Stimulated activated CD4-positive, alpha-beta T cell treated with anti-CD3 and anti-CD28 coated beads, Interleukin-4, amount 100 ng/mL, for 48 hours (primary cell): ENCODE measurements around the gene SPDYE2.
"Not testable (repeated sequence)": the region's sequence is repeated elsewhere in the genome, so short reads cannot be mapped to it uniquely, and the experiment has no call there.

Experiments used
- DNase-seq, 2 donors: peaks; one replicate each; pipeline ENCODE4 v3.0.0-alpha.2; 2020; ENCODE audit warnings: low read depth in 2 of 2

Gene SPDYE2

GRCh38 chr7:102540604-102541003 lies 10.4 kb upstream of the SPDYE2 start:
- DNase-seq, result not testable (repeated sequence)

- DNase-seq, result not testable (repeated sequence)
Measured at GRCh38 chr7:102542083-102542482, 8.9 kb upstream of the SPDYE2 start.

DNA sequence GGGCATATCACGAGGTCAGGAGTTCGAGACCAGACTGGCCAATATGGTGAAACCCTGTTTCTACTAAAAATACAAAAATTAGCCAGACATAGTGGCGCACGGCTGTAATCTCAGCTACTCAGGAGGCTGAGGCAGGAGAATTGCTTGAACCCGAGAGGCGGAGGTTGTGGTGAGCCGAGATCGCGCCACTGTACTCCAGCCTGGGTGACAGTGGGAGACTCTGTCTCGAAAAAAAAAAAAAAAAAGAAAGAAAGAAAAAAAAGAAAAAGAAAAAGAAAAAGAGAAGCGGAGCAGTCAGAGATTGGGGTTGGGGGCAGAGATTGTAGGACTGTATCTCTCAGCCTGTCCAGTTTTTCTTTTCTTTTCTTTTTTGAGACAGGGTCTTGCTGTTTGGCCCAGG lies 8.3 kb upstream of the SPDYE2 start:
- not testable (repeated sequence) for DNase-seq

GRCh38 chr7:102543596-102543995 lies 7.4 kb upstream of the SPDYE2 start, which contains the start of gene UPK3BL2:
TSS of gene UPK3BL2 (minus strand) at chr7:102543696. CDS start at chr7:102543636, 60 bp downstream.
- not testable (repeated sequence) for DNase-seq

DNA sequence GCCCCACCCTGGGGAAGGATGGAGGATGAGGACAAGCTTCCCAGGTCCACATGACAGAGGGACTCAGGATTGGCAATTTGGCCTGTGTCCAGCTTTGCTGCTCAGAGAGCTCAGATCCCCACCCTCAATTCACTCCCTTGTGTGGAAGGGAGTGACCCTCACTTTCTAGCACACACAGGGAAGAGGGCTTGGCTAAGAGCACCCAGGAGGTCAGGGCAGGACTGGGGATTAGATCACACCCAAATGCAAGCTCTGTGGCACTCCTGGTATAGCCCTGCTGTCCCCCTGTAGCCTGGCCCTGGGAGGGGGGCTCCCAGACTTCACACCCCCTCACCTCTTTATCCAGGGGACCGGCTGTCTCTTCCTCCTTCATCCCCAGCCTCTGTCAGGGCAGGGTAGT lies 6.7 kb upstream of the SPDYE2 start:
- DNase-seq, result not testable (repeated sequence)

GRCh38 chr7:102545288-102545687 lies 5.7 kb upstream of the SPDYE2 start:
- not testable (repeated sequence) for DNase-seq

- not testable (repeated sequence) for DNase-seq
Measured at GRCh38 chr7:102546353-102546752, 4.7 kb upstream of the SPDYE2 start.

DNA sequence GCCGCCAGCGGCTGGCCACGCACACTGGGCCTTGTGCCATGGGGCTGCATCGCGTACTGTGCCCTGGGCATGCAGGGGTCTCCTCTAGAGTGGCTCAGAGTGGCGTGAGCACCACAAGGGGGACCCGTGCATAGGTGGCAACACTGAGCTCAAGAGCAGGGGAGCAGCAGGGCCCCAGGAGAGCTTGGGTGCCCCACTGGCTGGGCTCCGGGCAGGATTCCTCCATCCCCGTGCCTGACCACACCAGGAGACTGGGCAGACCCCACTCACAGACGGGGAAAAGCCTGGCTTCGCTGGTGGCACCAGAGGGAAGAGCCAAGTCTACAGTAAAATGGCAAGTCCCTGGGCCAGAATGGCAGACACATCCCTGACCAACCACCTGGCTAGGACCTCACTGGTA lies 17.6 kb downstream of the SPDYE2 start:
- not testable (repeated sequence) for DNase-seq

DNA sequence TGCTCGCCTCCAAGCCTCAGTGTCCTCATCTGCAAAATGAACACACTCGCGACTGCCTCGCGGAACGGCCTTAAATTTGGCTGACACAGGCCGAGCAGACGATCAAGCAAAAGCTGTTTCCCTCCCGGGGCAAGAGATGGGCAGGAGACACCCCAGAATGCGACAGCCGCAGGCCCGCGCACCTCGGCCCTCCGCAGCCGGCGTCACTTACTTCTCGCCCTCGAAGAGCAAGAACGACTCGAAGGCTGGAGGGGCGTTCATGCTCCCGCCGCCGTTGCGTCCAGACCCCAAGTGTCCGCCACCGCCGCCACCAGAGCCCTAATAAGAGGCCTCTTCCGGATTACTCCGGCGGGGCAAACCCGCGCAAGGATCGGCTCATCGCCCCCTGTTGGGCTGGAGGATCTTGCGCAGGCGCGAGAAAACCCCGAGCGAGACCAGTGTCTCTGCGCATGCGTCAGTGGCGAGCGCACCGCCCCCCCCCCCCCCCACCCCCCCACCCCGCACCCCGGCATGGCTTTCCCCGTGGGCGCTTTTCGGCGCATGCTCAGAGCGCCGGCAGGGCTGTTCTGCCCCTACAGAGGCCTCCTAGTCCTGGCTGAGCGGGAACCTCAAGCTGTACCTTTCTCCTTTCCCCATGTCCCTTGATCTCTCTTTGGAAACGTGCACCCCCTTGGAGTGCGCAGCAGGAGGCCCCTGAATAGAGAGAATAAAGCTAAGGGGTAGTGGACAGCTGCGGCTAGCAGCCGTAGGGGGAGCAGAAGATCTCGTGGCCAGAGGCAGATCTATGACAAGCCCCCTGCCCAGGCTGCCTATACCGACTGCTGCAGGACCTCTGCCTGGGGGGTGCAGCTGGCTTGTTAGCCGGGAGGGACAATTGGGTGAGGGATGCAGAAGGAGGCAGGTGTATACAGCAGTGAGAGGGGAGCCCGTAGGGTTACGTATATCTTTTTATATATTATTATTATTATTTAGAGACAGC lies 21.5 kb downstream of the SPDYE2 start, which contains the start of gene POLR2J3:
Gene POLR2J3, minus strand, starts transcription at position 323 of the 979 bp plus-strand sequence. Its CDS starts 62 bp downstream, at position 261.
- peak; percentile 96 to 100 for DNase-seq

- not testable (repeated sequence) for DNase-seq
Measured at GRCh38 chr7:102574607-102575006, 23.6 kb downstream of the SPDYE2 start.

- not testable (repeated sequence) for DNase-seq
Measured at GRCh38 chr7:102576363-102576762, 25.3 kb downstream of the SPDYE2 start.

DNA sequence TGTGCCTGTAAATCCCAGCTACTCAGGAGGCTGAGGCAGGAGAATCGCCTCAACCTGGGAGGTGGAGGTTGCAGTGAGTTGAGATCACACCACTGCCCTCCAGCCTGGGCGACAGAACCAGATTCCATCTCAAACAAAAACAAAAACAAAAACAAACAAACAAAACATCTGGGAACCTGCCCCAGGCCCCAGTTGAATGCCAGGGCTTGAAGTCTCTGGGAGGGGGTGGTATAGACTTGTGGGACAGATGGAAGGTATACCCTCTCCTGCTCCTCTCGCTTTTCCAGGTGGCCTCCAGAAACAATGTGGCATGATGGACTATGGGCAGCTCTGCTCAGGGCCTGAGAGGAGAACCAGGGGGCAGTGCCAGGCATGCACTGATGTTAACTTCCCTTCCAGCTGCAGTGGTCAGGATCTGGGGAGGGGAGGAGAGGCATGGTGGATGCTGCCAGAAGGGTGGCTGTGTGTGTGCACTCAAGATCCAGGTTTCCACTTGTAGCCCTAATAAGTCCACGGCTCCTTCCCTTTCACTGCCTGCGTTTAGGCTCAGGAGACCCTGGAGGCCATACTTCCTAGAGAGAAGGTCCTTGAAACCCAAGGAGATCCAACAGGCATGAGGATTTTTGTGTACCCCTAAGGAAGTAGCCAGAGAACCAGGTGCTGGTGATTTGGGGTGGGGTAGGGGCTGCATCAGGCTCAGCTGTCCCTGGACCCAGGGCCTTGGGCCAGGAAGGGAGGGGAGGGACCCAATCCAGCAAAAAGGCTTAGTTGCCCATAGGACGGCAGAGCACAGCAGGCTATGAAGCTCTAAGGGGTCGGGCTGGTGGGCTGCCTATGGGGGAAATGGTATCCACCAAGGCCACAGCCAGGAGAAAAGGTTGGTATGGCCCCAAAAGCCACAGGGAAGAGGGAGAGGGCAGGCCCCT lies 26.6 kb downstream of the SPDYE2 start:
- not testable (repeated sequence) for DNase-seq

GRCh38 chr7:102578486-102578885 lies 27.5 kb downstream of the SPDYE2 start:
- DNase-seq, result not testable (repeated sequence)

- not testable (repeated sequence) for DNase-seq
Measured at GRCh38 chr7:102581722-102582121, 30.7 kb downstream of the SPDYE2 start.

DNA sequence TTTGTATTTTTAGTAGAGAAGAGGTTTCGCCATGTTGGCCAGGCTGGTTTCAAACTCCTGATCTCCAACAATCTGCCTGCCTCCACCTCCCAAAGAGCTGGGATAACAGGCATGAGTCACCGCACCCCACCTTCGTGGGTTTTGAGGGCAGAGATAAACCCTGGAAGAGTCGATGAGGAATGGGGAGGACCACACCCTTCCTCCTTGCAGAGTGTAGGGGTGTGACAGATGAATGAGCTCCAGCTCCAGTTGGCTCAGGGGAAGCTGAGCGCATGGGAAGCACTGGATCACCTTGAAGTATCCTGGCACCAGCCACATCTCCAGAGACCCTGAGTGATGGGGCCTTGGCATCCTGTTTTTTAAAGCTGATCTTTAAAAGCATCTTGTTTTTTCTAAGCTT lies 32.5 kb downstream of the SPDYE2 start:
- not testable (repeated sequence) for DNase-seq

- not testable (repeated sequence) for DNase-seq
Measured at GRCh38 chr7:102589857-102590256, 38.8 kb downstream of the SPDYE2 start.

DNA sequence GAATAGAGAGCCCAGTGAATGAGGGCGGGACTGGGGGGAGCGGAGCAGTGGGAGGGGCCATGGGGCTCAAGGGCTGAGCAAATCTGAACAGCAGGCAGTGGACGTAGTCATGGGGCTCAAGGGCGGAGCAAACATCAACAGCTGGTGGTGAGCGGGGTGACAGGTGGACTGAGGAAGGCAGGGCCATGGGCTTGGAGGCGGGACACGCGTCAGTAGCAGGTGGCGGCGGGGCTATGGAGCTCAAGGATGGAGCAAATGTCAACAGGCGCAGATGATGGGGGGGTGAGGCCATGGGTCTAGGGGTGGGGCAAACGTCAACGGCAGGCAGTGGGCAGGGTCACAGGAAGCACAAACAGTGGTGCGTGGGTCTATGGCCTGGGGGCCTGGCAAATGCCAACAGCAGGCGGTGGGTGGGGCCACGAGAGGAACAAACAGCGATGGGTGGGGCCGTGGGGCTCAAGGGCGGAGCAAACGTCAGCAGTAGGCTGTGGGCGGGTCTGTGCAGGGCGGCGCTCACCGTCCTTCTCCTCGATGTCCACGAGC lies 41.5 kb downstream of the SPDYE2 start:
- not testable (repeated sequence) for DNase-seq

- not testable (repeated sequence) for DNase-seq
Measured at GRCh38 chr7:102593637-102594334, 42.8 kb downstream of the SPDYE2 start.

- not testable (repeated sequence) for DNase-seq
Measured at GRCh38 chr7:102596036-102596435, 45.0 kb downstream of the SPDYE2 start.

DNA sequence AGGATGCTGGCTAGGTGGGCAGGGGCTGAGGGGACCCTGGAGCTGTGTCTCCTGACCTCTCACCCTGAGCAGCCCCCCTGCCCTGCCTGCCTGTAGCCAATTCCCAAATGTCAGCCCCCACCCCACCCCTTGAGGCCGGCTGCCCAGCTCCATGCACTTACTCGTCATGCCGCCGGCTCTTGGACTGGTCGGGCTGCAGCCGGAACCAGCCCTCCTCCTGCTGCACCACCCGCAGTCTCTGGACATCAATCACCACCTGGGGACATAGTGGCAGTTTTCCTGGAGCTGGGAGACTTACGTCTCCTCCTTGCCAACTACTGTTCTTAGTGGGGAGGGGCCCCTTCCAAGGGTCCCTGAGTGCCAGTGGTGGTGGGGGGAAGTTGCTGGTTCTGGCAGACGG lies 48.7 kb downstream of the SPDYE2 start:
- DNase-seq, result not testable (repeated sequence)

GRCh38 chr7:102602317-102602716 lies 51.3 kb downstream of the SPDYE2 start:
- DNase-seq, result not testable (repeated sequence)
